WTC11 (cell line): ENCODE measurements around the gene TMEM258.

Source experiments
- ELF4 ChIP-seq: sonication (generic); formaldehyde crosslinking; IDR thresholded peaks from 2 replicates; pipeline ENCODE4 v1.8.1; 2022; ENCODE audit warnings: low read depth, mild to moderate bottlenecking, moderate library complexity, missing genetic modification reagents
- ETV6 ChIP-seq: sonication (generic); formaldehyde crosslinking; IDR thresholded peaks from 2 replicates; pipeline ENCODE4 v1.8.1; 2022; ENCODE audit warnings: mild to moderate bottlenecking, missing genetic modification reagents
- FOXP1 ChIP-seq: sonication (generic); formaldehyde crosslinking; IDR thresholded peaks from 2 replicates; pipeline ENCODE4 v1.8.0; 2022; ENCODE audit warnings: missing genetic modification reagents, mild to moderate bottlenecking, moderate library complexity, borderline replicate concordance
- IRF2 ChIP-seq: sonication (generic); formaldehyde crosslinking; IDR thresholded peaks from 2 replicates; pipeline ENCODE4 v1.8.0; 2022; ENCODE audit warnings: low read depth, missing genetic modification reagents, borderline replicate concordance
- NR2C2 ChIP-seq: sonication (generic); formaldehyde crosslinking; IDR thresholded peaks from 2 replicates; pipeline ENCODE4 v1.8.0; 2022; ENCODE audit warnings: mild to moderate bottlenecking, missing genetic modification reagents
- TCF7 ChIP-seq: sonication (generic); formaldehyde crosslinking; IDR thresholded peaks from 2 replicates; pipeline ENCODE4 v1.8.0; 2022; ENCODE audit warnings: mild to moderate bottlenecking, low read depth, missing genetic modification reagents, moderate library complexity
- TF ChIP-seq, protein P1 (sequence below): fragments of 200-600 bp; IDR thresholded peaks from 2 replicates; pipeline ENCODE4 v1.8.0; 2022; ENCODE audit warnings: antibody characterized with exemption
- TF ChIP-seq, protein P2 (sequence below): sonication (generic); formaldehyde crosslinking; IDR thresholded peaks from 2 replicates; pipeline ENCODE4 v1.8.0; 2023; ENCODE audit warnings: missing genetic modification reagents
- TF ChIP-seq, protein P3 (sequence below): sonication (generic); formaldehyde crosslinking; IDR thresholded peaks from 2 replicates; pipeline ENCODE4 v1.8.0; 2022; ENCODE audit warnings: mild to moderate bottlenecking, missing genetic modification reagents
- TF ChIP-seq, protein P4 (sequence below): sonication (generic); formaldehyde crosslinking; IDR thresholded peaks from 2 replicates; pipeline ENCODE4 v1.8.1; 2023; ENCODE audit warnings: mild to moderate bottlenecking, missing genetic modification reagents, moderate library complexity

DNA sequence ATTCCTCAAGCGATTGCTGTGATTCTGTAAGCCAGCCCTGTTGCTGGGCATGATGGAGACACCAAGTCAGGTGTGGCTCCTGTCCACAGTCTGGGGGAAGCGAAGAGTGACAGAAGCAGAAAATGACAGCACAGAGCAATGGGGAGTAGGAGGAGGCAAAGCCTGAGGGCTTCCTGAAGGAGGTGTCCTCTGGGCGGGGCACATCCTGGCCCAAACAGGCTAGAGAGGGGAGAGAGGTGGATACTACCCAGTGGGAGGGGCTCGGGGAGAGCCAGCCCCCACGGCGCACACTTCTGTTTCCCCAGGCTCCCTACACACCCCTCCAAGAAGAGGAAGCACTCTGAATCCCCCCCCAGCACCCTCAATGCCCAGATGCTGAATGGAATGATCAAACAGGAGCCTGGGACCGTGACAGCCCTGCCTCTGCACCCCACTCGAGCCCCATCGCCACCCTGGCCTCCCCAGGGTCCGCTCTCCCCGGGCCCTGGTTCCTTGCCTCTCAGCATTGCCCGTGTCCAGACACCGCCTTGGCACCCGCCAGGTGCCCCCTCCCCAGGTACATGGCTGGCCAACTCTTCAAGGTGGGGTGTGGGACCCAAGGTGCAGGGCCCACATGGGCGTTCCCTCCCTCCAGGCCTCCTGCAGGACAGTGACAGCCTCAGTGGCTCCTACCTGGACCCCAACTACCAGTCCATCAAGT lies 21.1 kb downstream of the TMEM258 start:
- TF ChIP-seq FOXP1 (CRISPR knock-in tag) (no peak), ELF4 (CRISPR knock-in tag) (no peak), ETV6 (no peak), IRF2 (CRISPR knock-in tag) (no peak), NR2C2 (CRISPR knock-in tag) (no peak), TCF7 (no peak)
- TF ChIP-seq, protein P1, sequence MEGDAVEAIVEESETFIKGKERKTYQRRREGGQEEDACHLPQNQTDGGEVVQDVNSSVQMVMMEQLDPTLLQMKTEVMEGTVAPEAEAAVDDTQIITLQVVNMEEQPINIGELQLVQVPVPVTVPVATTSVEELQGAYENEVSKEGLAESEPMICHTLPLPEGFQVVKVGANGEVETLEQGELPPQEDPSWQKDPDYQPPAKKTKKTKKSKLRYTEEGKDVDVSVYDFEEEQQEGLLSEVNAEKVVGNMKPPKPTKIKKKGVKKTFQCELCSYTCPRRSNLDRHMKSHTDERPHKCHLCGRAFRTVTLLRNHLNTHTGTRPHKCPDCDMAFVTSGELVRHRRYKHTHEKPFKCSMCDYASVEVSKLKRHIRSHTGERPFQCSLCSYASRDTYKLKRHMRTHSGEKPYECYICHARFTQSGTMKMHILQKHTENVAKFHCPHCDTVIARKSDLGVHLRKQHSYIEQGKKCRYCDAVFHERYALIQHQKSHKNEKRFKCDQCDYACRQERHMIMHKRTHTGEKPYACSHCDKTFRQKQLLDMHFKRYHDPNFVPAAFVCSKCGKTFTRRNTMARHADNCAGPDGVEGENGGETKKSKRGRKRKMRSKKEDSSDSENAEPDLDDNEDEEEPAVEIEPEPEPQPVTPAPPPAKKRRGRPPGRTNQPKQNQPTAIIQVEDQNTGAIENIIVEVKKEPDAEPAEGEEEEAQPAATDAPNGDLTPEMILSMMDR = no peak
- TF ChIP-seq, protein P2, sequence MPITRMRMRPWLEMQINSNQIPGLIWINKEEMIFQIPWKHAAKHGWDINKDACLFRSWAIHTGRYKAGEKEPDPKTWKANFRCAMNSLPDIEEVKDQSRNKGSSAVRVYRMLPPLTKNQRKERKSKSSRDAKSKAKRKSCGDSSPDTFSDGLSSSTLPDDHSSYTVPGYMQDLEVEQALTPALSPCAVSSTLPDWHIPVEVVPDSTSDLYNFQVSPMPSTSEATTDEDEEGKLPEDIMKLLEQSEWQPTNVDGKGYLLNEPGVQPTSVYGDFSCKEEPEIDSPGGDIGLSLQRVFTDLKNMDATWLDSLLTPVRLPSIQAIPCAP (CRISPR knock-in tag) = no peak
- TF ChIP-seq, protein P3, sequence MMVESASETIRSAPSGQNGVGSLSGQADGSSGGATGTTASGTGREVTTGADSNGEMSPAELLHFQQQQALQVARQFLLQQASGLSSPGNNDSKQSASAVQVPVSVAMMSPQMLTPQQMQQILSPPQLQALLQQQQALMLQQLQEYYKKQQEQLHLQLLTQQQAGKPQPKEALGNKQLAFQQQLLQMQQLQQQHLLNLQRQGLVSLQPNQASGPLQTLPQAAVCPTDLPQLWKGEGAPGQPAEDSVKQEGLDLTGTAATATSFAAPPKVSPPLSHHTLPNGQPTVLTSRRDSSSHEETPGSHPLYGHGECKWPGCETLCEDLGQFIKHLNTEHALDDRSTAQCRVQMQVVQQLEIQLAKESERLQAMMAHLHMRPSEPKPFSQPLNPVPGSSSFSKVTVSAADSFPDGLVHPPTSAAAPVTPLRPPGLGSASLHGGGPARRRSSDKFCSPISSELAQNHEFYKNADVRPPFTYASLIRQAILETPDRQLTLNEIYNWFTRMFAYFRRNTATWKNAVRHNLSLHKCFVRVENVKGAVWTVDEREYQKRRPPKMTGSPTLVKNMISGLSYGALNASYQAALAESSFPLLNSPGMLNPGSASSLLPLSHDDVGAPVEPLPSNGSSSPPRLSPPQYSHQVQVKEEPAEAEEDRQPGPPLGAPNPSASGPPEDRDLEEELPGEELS (CRISPR knock-in tag) = no peak
- TF ChIP-seq, protein P4, sequence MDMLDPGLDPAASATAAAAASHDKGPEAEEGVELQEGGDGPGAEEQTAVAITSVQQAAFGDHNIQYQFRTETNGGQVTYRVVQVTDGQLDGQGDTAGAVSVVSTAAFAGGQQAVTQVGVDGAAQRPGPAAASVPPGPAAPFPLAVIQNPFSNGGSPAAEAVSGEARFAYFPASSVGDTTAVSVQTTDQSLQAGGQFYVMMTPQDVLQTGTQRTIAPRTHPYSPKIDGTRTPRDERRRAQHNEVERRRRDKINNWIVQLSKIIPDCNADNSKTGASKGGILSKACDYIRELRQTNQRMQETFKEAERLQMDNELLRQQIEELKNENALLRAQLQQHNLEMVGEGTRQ (CRISPR knock-in tag) = no peak
